ENCODE data around the gene MAD2L2. TPM values are rescaled to one million over a fixed set of nuclear protein-coding genes. Genes with fewer than 3 reads are reported as not detected.

Gene MAD2L2
- total and polyA plus RNA-seq, 2 donors (not counting 1 experiment from before 2014, with no cell fraction given) = 35.0 to 48.9 TPM

DNA sequence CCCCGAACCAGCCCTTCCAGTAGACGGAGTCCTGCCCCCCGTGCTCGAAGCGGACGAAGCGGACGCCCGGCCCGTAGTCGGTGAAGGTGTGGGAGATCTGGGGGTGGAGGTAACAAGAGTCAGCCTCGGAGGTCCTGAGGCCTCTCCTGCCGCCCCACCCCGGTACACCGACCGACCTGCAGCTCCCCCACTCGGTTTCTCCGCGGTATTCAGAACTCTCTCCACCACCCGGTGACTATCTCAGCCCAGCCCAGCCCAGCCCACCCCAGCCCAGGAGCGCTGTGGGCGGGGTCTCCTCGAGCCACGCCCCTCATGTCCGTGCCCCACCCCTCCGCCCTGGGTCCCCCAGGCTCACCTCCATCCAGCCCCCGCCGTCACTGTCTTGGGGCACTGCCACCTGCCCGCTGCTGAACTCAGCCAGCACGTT, 32.2 kb downstream of the MAD2L2 start:
- H2AFZ ChIP-seq (ENCODE audit: low read length) = no peak overlapping the region
- H3K27me3 ChIP-seq (ENCODE audit: control insufficient read depth, insufficient read depth, low read length) = peaks cover 5% of the 10 kb centered on the region
- no peaks in the 10 kb centered on the region for H3K79me2 ChIP-seq (ENCODE audit: control insufficient read depth, insufficient read depth, low read length)
- no peaks in the 10 kb centered on the region for H3K36me3 ChIP-seq (ENCODE audit: control insufficient read depth, insufficient read depth, low read length)
- no peak overlapping the region for H3K27ac ChIP-seq (ENCODE audit: insufficient read depth, low read length)
- H3K4me1 ChIP-seq (ENCODE audit: control insufficient read depth, extremely low read depth, insufficient read depth, low read length) = no peaks in the 10 kb centered on the region
- H3K9me3 ChIP-seq (ENCODE audit: control insufficient read depth, insufficient read depth, low read depth, low read length) = no peaks in the 10 kb centered on the region
- no peak overlapping the region for H3K4me2 ChIP-seq (ENCODE audit: extremely low read depth, insufficient read depth, low read length)
- TF ChIP-seq, protein P1, sequence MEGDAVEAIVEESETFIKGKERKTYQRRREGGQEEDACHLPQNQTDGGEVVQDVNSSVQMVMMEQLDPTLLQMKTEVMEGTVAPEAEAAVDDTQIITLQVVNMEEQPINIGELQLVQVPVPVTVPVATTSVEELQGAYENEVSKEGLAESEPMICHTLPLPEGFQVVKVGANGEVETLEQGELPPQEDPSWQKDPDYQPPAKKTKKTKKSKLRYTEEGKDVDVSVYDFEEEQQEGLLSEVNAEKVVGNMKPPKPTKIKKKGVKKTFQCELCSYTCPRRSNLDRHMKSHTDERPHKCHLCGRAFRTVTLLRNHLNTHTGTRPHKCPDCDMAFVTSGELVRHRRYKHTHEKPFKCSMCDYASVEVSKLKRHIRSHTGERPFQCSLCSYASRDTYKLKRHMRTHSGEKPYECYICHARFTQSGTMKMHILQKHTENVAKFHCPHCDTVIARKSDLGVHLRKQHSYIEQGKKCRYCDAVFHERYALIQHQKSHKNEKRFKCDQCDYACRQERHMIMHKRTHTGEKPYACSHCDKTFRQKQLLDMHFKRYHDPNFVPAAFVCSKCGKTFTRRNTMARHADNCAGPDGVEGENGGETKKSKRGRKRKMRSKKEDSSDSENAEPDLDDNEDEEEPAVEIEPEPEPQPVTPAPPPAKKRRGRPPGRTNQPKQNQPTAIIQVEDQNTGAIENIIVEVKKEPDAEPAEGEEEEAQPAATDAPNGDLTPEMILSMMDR (conservative IDR thresholded peaks at IDR 0.05 in 1 of 2, IDR thresholded peaks at IDR 0.05 in 1 of 2; ENCODE audit: low read depth in 1 of 2, low read length in 2 of 2) = no peak
- TF ChIP-seq EZH2 (IDR thresholded peaks at IDR 0.05; ENCODE audit: low read length, missing control alignments) = no peak
- no peak overlapping the region for H3K4me3 ChIP-seq (replicated peaks in 1 of 4; ENCODE audit: control extremely low read depth in 1 of 4, insufficient read depth in 1 of 4, low read depth in 3 of 4, low read length in 4 of 4)
- H3K9ac ChIP-seq (ENCODE audit: insufficient read depth, low read length) = no peak overlapping the region
- H4K20me1 ChIP-seq (ENCODE audit: control insufficient read depth, extremely low read depth, insufficient read depth, low read length) = no peaks in the 10 kb centered on the region
- no peak for DNase-seq (ENCODE audit: low read depth in 2 of 2)

DNA sequence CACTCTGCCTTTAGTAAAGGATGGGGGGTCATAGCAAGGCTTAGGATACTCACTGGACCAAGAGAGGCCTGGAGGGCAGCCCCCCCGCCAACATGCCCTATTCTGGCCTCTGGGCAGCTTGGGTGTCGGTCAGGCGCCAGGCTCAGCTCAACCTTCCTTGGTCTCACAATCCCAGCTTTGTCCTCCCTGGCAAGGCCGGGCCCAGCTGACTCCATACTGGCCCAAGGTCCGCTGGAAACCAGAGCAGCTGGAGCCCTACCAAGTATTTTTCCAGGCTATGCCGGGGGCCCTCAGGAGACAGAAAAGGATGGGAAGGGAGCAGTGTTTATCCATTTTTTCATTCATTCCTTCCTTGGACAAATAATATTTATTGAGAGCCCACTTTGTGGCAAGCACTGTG, 32.9 kb downstream of the MAD2L2 start:
- Histone ChIP-seq H3K36me3 (ENCODE audit: control insufficient read depth, insufficient read depth, low read length) (no peaks in the 10 kb centered on the region), H4K20me1 (ENCODE audit: control insufficient read depth, extremely low read depth, insufficient read depth, low read length) (no peaks in the 10 kb centered on the region), H3K9me3 (ENCODE audit: control insufficient read depth, insufficient read depth, low read depth, low read length) (no peaks in the 10 kb centered on the region), H2AFZ (ENCODE audit: low read length) (no peak overlapping the region), H3K79me2 (ENCODE audit: control insufficient read depth, insufficient read depth, low read length) (no peaks in the 10 kb centered on the region), H3K4me2 (ENCODE audit: extremely low read depth, insufficient read depth, low read length) (no peak overlapping the region), H3K4me1 (ENCODE audit: control insufficient read depth, extremely low read depth, insufficient read depth, low read length) (no peaks in the 10 kb centered on the region), H3K27ac (ENCODE audit: insufficient read depth, low read length) (no peak overlapping the region), H3K9ac (ENCODE audit: insufficient read depth, low read length) (no peak overlapping the region), H3K27me3 (ENCODE audit: control insufficient read depth, insufficient read depth, low read length) (peaks cover 5% of the 10 kb centered on the region), H3K4me3 (replicated peaks in 1 of 4; ENCODE audit: control extremely low read depth in 1 of 4, insufficient read depth in 1 of 4, low read depth in 3 of 4, low read length in 4 of 4) (no peak overlapping the region)
- TF ChIP-seq EZH2 (IDR thresholded peaks at IDR 0.05; ENCODE audit: low read length, missing control alignments) = no peak
- TF ChIP-seq, protein P1 (conservative IDR thresholded peaks at IDR 0.05 in 1 of 2, IDR thresholded peaks at IDR 0.05 in 1 of 2; ENCODE audit: low read depth in 1 of 2, low read length in 2 of 2) = no peak
- no peak for DNase-seq (ENCODE audit: low read depth in 2 of 2)

DNA sequence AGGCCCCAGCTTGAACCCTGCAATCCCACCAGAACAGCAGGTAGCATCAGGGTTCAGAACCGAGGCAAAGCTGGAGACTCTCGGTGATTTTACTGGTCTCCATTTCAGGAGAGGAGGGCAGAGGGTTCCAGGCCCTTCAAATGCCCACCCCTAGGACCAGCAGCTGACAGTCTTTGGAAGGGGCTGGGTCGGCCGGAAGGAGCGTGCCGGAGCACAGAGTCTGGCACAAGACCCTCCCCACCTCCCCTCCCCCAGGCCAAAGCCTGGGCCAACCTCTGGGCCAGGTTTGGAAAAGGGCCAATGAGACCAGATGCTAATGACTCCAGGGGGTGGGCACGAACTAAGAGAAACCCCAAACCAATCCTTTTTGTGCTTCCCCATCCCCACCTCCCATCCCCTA, 33.6 kb downstream of the MAD2L2 start:
- Histone ChIP-seq H3K27me3 (ENCODE audit: control insufficient read depth, insufficient read depth, low read length) (peaks cover 4% of the 10 kb centered on the region), H4K20me1 (ENCODE audit: control insufficient read depth, extremely low read depth, insufficient read depth, low read length) (no peaks in the 10 kb centered on the region), H3K27ac (ENCODE audit: insufficient read depth, low read length) (no peak overlapping the region), H3K4me1 (ENCODE audit: control insufficient read depth, extremely low read depth, insufficient read depth, low read length) (no peaks in the 10 kb centered on the region), H3K9me3 (ENCODE audit: control insufficient read depth, insufficient read depth, low read depth, low read length) (no peaks in the 10 kb centered on the region), H3K9ac (ENCODE audit: insufficient read depth, low read length) (no peak overlapping the region), H3K79me2 (ENCODE audit: control insufficient read depth, insufficient read depth, low read length) (no peaks in the 10 kb centered on the region), H3K36me3 (ENCODE audit: control insufficient read depth, insufficient read depth, low read length) (no peaks in the 10 kb centered on the region), H3K4me2 (ENCODE audit: extremely low read depth, insufficient read depth, low read length) (no peak overlapping the region), H3K4me3 (replicated peaks in 1 of 4; ENCODE audit: control extremely low read depth in 1 of 4, insufficient read depth in 1 of 4, low read depth in 3 of 4, low read length in 4 of 4) (no peak overlapping the region), H2AFZ (ENCODE audit: low read length) (no peak overlapping the region)
- DNase-seq (ENCODE audit: low read depth in 2 of 2) = no peak
- no peak for TF ChIP-seq EZH2 (IDR thresholded peaks at IDR 0.05; ENCODE audit: low read length, missing control alignments)
- TF ChIP-seq, protein P1 (conservative IDR thresholded peaks at IDR 0.05 in 1 of 2, IDR thresholded peaks at IDR 0.05 in 1 of 2; ENCODE audit: low read depth in 1 of 2, low read length in 2 of 2) = no peak

All from fibroblast of lung (primary cell).